NOMO-1 treated with dmso at 0.1 percent for 144 hours (cell line): ENCODE data around the gene ZSWIM4.

Source experiments
- DNase-seq: peaks from one replicate; lab custom pipeline; 2025; ENCODE audit not compliant: unreplicated experiment; lab: John Stamatoyannopoulos, UW

ZSWIM4 gene

GRCh38 chr19:13806728-13807127, 11.5 kb downstream of the ZSWIM4 start:
- DNase-seq: no peak

GRCh38 chr19:13807421-13808021, 12.3 kb downstream of the ZSWIM4 start:
- DNase-seq: no peak

- no peak for DNase-seq
Observed at GRCh38 chr19:13808856-13809255, 13.6 kb downstream of the ZSWIM4 start.

GRCh38 chr19:13812544-13812943, 17.3 kb downstream of the ZSWIM4 start:
- DNase-seq: no peak

GRCh38 chr19:13813147-13813546, 17.9 kb downstream of the ZSWIM4 start:
- no peak for DNase-seq

- DNase-seq: no peak
Observed at GRCh38 chr19:13814550-13814949, 19.3 kb downstream of the ZSWIM4 start.

- no peak for DNase-seq
Observed at GRCh38 chr19:13817018-13817614, 21.9 kb downstream of the ZSWIM4 start.

- DNase-seq: no peak
Observed at GRCh38 chr19:13817615-13818371, 22.6 kb downstream of the ZSWIM4 start.

- no peak for DNase-seq
Observed at GRCh38 chr19:13819238-13819637, 24.0 kb downstream of the ZSWIM4 start.

GRCh38 chr19:13821292-13821691, 26.0 kb downstream of the ZSWIM4 start:
- DNase-seq: no peak

GRCh38 chr19:13823256-13823655, 28.0 kb downstream of the ZSWIM4 start:
- DNase-seq: no peak

GRCh38 chr19:13823901-13824300, 28.7 kb downstream of the ZSWIM4 start:
- no peak for DNase-seq

- no peak for DNase-seq
Observed at GRCh38 chr19:13824703-13825102, 29.5 kb downstream of the ZSWIM4 start.

- DNase-seq: no peak
Observed at GRCh38 chr19:13825489-13826441, 30.5 kb downstream of the ZSWIM4 start.

GRCh38 chr19:13826652-13827235, 31.5 kb downstream of the ZSWIM4 start:
- DNase-seq: no peak

- no peak for DNase-seq
Observed at GRCh38 chr19:13827656-13828055, 32.4 kb downstream of the ZSWIM4 start.

GRCh38 chr19:13830114-13830740, 35.0 kb downstream of the ZSWIM4 start:
- DNase-seq: no peak

GRCh38 chr19:13830741-13831536, 35.7 kb downstream of the ZSWIM4 start:
- DNase-seq: no peak
